Heart right ventricle (tissue), 16 donors: ENCODE results near the gene GBE1. TPM values are rescaled to one million over a fixed set of nuclear protein-coding genes. Genes with fewer than 3 reads are reported as not detected.

ENCODE experiments used
- ATAC-seq, 8 donors: fragments of 200-7000 bp; cut with Tn5 transposase; one replicate each; pipeline ENCODE4 v1.9.1; 2020; ENCODE audit warnings: mild to moderate bottlenecking in 8 of 8, moderate library complexity in 8 of 8, moderate number of reproducible peaks in 1 of 8
- DNase-seq, 2 donors: peaks; one replicate each; pipeline ENCODE4 v3.0.0-alpha.2; 2020
- H3K27ac ChIP-seq, 10 donors: fragments of 200-600 bp; sonication (generic) in 2 of 10; one replicate each; pipeline versions ENCODE4 v1.5.0 to v1.8.0; 2020 to 2022; ENCODE audit warnings: mild to moderate bottlenecking in 3 of 10
- H3K27me3 ChIP-seq, 7 donors: fragments of 200-600 bp; one replicate each; pipeline ENCODE4 v1.8.0; 2021 to 2022; ENCODE audit warnings: mild to moderate bottlenecking in 2 of 7
- H3K36me3 ChIP-seq, 9 donors: fragments of 200-600 bp; sonication (generic) in 1 of 9; one replicate each; pipeline versions ENCODE4 v1.5.0 to v1.8.0; 2020 to 2022; ENCODE audit warnings: mild to moderate bottlenecking in 2 of 9
- H3K4me1 ChIP-seq, 9 donors: fragments of 200-600 bp; sonication (generic) in 1 of 9; one replicate each; pipeline versions ENCODE4 v1.5.0 to v1.8.0; 2020 to 2022; ENCODE audit warnings: mild to moderate bottlenecking in 4 of 9
- H3K4me3 ChIP-seq, 10 donors: fragments of 200-600 bp; sonication (generic) in 2 of 10; one replicate each; pipeline versions ENCODE4 v1.5.0 to v1.8.0; 2020 to 2022; ENCODE audit warnings: mild to moderate bottlenecking in 7 of 10, moderate library complexity in 2 of 10
- H3K9me3 ChIP-seq, 11 donors: fragments of 200-600 bp in 10 of 11; sonication (generic) in 2 of 11; one replicate each; pipeline versions ENCODE4 v1.5.0 to v1.8.0; 2013 to 2022; ENCODE audit warnings: mild to moderate bottlenecking in 2 of 11, control low read depth in 1 of 11, moderate library complexity in 1 of 11
- CTCF ChIP-seq, 9 donors: fragments of 200-600 bp; sonication (generic) in 2 of 9; IDR thresholded peaks; one replicate each; pipeline versions ENCODE4 v1.5.0 to v1.8.0; 2021 to 2022; ENCODE audit warnings: antibody characterized with exemption in 9 of 9, mild to moderate bottlenecking in 5 of 9, moderate library complexity in 1 of 9
- WGBS, 2 donors: extraction: QIAGEN DNeasy Blood & Tissue Kit; methylation state at CpG; one replicate each; pipeline ENCODE4 v1.1.7; 2013; ENCODE audit warnings: inconsistent platforms in 1 of 2; 5-methylcytosine and 5-hydroxymethylcytosine counted together
- intact Hi-C, 10 donors: fragments of 100-400 bp; cut with DNase I; formaldehyde crosslinking; loops; one replicate each; pipeline versions ENCODE4 v1.11.1 to v1.14.2; 2022
- polyA plus RNA-seq, 2 donors: library from polyadenylated mRNA; stranded (reverse); fragments of 200-250 nt; gene quantifications; one replicate each; pipeline ENCODE4 v1.2.3, GENCODE V29; 2013
- total RNA-seq, 10 donors: library from RNA; stranded (reverse); fragmentation: NEBNext Ultra II Directional in 3 of 10; extraction: Animal tissue kit (Norgen Biotek cat#: 25700) in 3 of 10; gene quantifications; one replicate each; pipeline versions ENCODE4 v1.2.1 to v1.2.4, GENCODE V29; 2021 to 2023
- donor health status: Arrhythmogenic right ventricular cardiomyopathy.
- donor health status: ischemic (EF 13 %, LVEDD 7.1; RV severe dilation, severe dysfunction).
- donor health status: healthy with polysubstance abuse.
- donor health status: DM: no; HTN: yes; CAD: no.
- donor health status: DM: no; HTN: no; CAD: no.
- donor health status: ischemic (EF 25% LVEDD 6.9; RV normal size, moderate dysfunction).
- donor health status: ischemic (EF 25% LVEDD 5.7; RV mildly dilated, moderate dysfunction).
- donor health status: healthy.
- donor health status: DM: yes; HTN: yes; CAD: no.
- donor health status: Ischemic cardiomyopathy.
- donor health status: ischemic (EF 35%, LVEDD 5.7; RV mildly dilated, moderate dysfunction).
- donor health status: nonischemic (EF 11% LVEDD 7.7; RV severe dilation, severe dysfunction).
- donor health status: DM: yes; HTN: yes; CAD: no.
- donor health status: PGD.
- donor health status: ischemic (EF 29% LVEDD 5.4; RV normal size, mild dysfunction).
- donor health status: nonischemic (EF 23%, LVEDD 6.1; RV moderate dilation, normal function).

The GBE1 gene
- total and polyA plus RNA-seq, 12 donors: 24.8 to 153 (median 98.8) TPM

- H3K4me1 ChIP-seq: peaks cover 0 to 42% (median 22%) of the 10 kb centered on the region in 9 donors
- intact Hi-C loops: no loop called here
- peaks cover 0 to 3% (median 0%) of the 10 kb centered on the region in 9 donors for H3K36me3 ChIP-seq
- peak overlapping the region in 8 of 10 donors; percentile 3 to 57 (median 28) for H3K27ac ChIP-seq
- H3K9me3 ChIP-seq: peaks cover 0 to 2% (median 0%) of the 10 kb centered on the region in 11 donors
- H3K27me3 ChIP-seq: no peaks in the 10 kb centered on the region
- no peak overlapping the region for H3K4me3 ChIP-seq
- WGBS, 2 donors: 47 to 68% methylated on average over 1 of the region's 1 CpG
- no peak for TF ChIP-seq CTCF (IDR thresholded peaks at IDR 0.05)
- DNase-seq: no peak
- ATAC-seq: peak in 7 of 8 donors; percentile 26 to 77 (median 66)
Measured at GRCh38 chr3:81554388-81554787, 207.1 kb downstream of the GBE1 start.

- peaks cover 0 to 20% (median 0%) of the 10 kb centered on the region in 9 donors for H3K36me3 ChIP-seq
- DNase-seq (no peak), ATAC-seq (peak in 1 of 8 donors; percentile 51)
- H3K27me3 ChIP-seq: no peaks in the 10 kb centered on the region
- WGBS, 2 donors: 92 to 96% methylated on average over 2 of the region's 2 CpGs
- no peak overlapping the region for H3K27ac ChIP-seq
- H3K9me3 ChIP-seq: peaks cover 0 to 9% (median 0%) of the 10 kb centered on the region in 11 donors
- peaks cover 0 to 37% (median 16%) of the 10 kb centered on the region in 9 donors for H3K4me1 ChIP-seq
- intact Hi-C loops: no loop called here
- no peak overlapping the region for H3K4me3 ChIP-seq
- TF ChIP-seq CTCF (IDR thresholded peaks at IDR 0.05): no peak
Measured at GRCh38 chr3:81550415-81550814, 211.0 kb downstream of the GBE1 start.

- no peak for DNase-seq
Measured at GRCh38 chr3:81549831-81550230, 211.6 kb downstream of the GBE1 start.

GRCh38 chr3:81549388-81549787 lies 212.1 kb downstream of the GBE1 start:
- no peak for DNase-seq
- no peak overlapping the region for H3K27ac ChIP-seq
- no peaks in the 10 kb centered on the region for H3K27me3 ChIP-seq
- H3K4me1 ChIP-seq: peaks cover 0 to 26% (median 6%) of the 10 kb centered on the region in 9 donors
- 24 to 28% methylated on average over 1 of the region's 1 CpG for WGBS, 2 donors
- H3K36me3 ChIP-seq: peaks cover 0 to 20% (median 0%) of the 10 kb centered on the region in 9 donors
- H3K4me3 ChIP-seq: no peak overlapping the region
- intact Hi-C loops: no loop called here
- H3K9me3 ChIP-seq: peaks cover 0 to 9% (median 0%) of the 10 kb centered on the region in 11 donors
- TF ChIP-seq CTCF (IDR thresholded peaks at IDR 0.05): no peak
- no peak for ATAC-seq

More at GRCh38 chr3:81549831-81550230, 211.6 kb downstream of the GBE1 start:
- ATAC-seq: no peak
- intact Hi-C loops: no loop called here
- WGBS, 2 donors: 82 to 86% methylated on average over 2 of the region's 2 CpGs
- peaks cover 0 to 31% (median 10%) of the 10 kb centered on the region in 9 donors for H3K4me1 ChIP-seq
- H3K36me3 ChIP-seq: peaks cover 0 to 20% (median 0%) of the 10 kb centered on the region in 9 donors
- no peak overlapping the region for H3K27ac ChIP-seq
- no peak overlapping the region for H3K4me3 ChIP-seq
- no peaks in the 10 kb centered on the region for H3K27me3 ChIP-seq
- no peak for TF ChIP-seq CTCF (IDR thresholded peaks at IDR 0.05)
- peaks cover 0 to 9% (median 0%) of the 10 kb centered on the region in 11 donors for H3K9me3 ChIP-seq
